Pancreas (tissue), 10 donors: ENCODE measurements around the gene INTS11. TPM values are rescaled to one million over a fixed set of nuclear protein-coding genes. Genes with fewer than 3 reads are reported as not detected.

ENCODE experiments used
- ATAC-seq, 4 donors: fragments of 200-7000 bp; cut with Tn5 transposase; one replicate each; pipeline versions ENCODE4 v1.8.0 to v1.9.1; 2020; ENCODE audit warnings: mild to moderate bottlenecking in 4 of 4, moderate library complexity in 4 of 4
- DNase-seq, 6 donors: peaks; one replicate each; pipeline ENCODE4 v3.0.0-alpha.2; 2020
- FAIRE-seq: peaks from 2 replicates; lab custom pipeline; 2012; peaks lifted over from hg19 to GRCh38; lab: Jason Lieb, UNC
- H3K27ac ChIP-seq, 4 donors: fragments of 200-600 bp; sonication (generic); 1 replicate in 3 of 4; 2 replicates in 1 of 4; pipeline versions ENCODE4 v1.5.0 to v1.8.0; 2020
- H3K27me3 ChIP-seq, 4 donors: fragments of 200-600 bp; one replicate each; pipeline ENCODE4 v1.8.0; 2021
- H3K36me3 ChIP-seq, 3 donors: fragments of 200-600 bp; sonication (generic) in 1 of 3; one replicate each; pipeline versions ENCODE4 v1.5.0 to v1.8.0; 2020 to 2021
- H3K4me1 ChIP-seq, 3 donors: fragments of 200-600 bp; one replicate each; pipeline ENCODE4 v1.8.0; 2021
- H3K4me3 ChIP-seq, 4 donors: fragments of 200-600 bp; sonication (generic) in 2 of 4; one replicate each; pipeline versions ENCODE4 v1.5.0 to v1.8.0; 2020 to 2021
- H3K9me3 ChIP-seq, 4 donors: fragments of 200-600 bp; one replicate each; pipeline ENCODE4 v1.8.0; 2021
- CTCF ChIP-seq, 4 donors: fragments of 200-600 bp; sonication (generic) in 3 of 4; IDR thresholded peaks; one replicate each; pipeline versions ENCODE4 v1.5.0 to v1.8.0; 2021; ENCODE audit warnings: antibody characterized with exemption in 4 of 4
- WGBS, 2 donors: extraction: QIAGEN DNeasy Blood & Tissue Kit; methylation state at CpG; one replicate each; pipeline ENCODE4 v1.1.7; 2013; 5-methylcytosine and 5-hydroxymethylcytosine counted together
- intact Hi-C, 3 donors: fragments of 100-400 bp; cut with DNase I; formaldehyde crosslinking; loops; one replicate each; pipeline versions ENCODE4 v1.11.1 to v1.14.2; 2022
- polyA plus RNA-seq, 2 donors: library from polyadenylated mRNA; stranded (reverse); fragments of 200-250 nt; gene quantifications; one replicate each; pipeline ENCODE4 v1.2.3, GENCODE V29; 2013
- total RNA-seq, 6 donors: library from RNA; stranded (reverse); fragmentation: NEBNext Ultra II Directional in 4 of 6; extraction: Animal tissue kit (Norgen Biotek cat#: 25700) in 4 of 6; gene quantifications; one replicate each; pipeline versions ENCODE4 v1.2.1 to v1.2.4, GENCODE V29; 2021 to 2023
- donor health status: healthy with polysubstance abuse.
- donor health status: DM: no; HTN: no; CAD: no; lungs with moderate emphysema.
- donor health status: DM: no; HTN: no; CAD: no.
- donor health status: control.
- donor health status: control.
- donor health status: Bipolar disorder and iron deficiency.
- donor health status: DM: yes; HTN: yes; CAD: no.
- donor health status: DM: no; HTN: no; CAD: no.
- donor health status: DM: no; HTN: no; CAD: no.
- donor health status: DM: yes; HTN: yes; CAD: no.

Gene INTS11
- total and polyA plus RNA-seq, 8 donors: 33.4 to 311 (median 58.9) TPM

DNA sequence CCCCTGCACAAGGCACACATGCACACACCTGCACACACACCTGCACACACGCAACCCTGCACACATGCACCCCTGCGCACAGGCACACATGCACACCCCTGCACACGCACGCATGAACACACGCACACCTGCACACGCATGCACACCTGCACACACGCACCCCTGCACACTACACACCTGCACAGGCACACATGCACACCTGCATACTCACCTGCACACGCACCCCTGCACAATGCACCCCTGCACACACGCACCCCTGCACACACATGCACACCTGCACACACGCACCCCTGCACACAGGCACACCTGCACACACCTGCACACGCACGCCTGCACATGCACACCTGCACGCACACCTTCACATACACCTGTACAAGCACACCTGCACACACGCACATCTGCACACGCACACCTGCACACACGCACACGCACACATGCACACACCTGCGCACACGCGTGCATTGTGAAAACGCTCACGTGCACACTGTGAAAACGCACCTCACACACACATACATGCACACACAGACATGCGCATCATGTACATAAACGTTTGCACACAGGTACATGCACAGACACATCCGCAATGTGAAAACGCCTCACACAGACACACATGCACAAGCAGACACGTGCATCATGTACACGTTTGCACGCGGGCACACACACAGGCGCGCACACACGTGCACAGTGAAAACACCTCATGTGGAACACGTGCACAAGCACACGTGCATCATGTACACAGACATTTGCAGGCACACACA lies 16.5 kb upstream of the INTS11 start:
- Histone ChIP-seq H3K27me3 (no peaks in the 10 kb centered on the region), H3K27ac (no peak overlapping the region), H3K4me3 (no peak overlapping the region), H3K4me1 (peaks cover under 1 to 8% (median 2%) of the 10 kb centered on the region in 3 donors), H3K9me3 (no peaks in the 10 kb centered on the region), H3K36me3 (peaks cover 0 to 22% (median 5%) of the 10 kb centered on the region in 3 donors)
- intact Hi-C loops: no loop called here
- FAIRE-seq (no peak), DNase-seq (no peak), ATAC-seq (no peak)
- WGBS, 2 donors: 90 to 92% methylated on average over 36 of the region's 36 CpGs
- no peak for TF ChIP-seq CTCF (IDR thresholded peaks at IDR 0.05)

GRCh38 chr1:1340185-1340584 lies 15.7 kb upstream of the INTS11 start:
- DNase-seq (no peak), FAIRE-seq (no peak), ATAC-seq (no peak)
- H3K27ac ChIP-seq: no peak overlapping the region
- no peaks in the 10 kb centered on the region for H3K27me3 ChIP-seq
- H3K4me3 ChIP-seq: no peak overlapping the region
- H3K4me1 ChIP-seq: peaks cover 0 to 1% (median 0%) of the 10 kb centered on the region in 3 donors
- no peak for TF ChIP-seq CTCF (IDR thresholded peaks at IDR 0.05)
- H3K9me3 ChIP-seq: no peaks in the 10 kb centered on the region
- intact Hi-C loops: no loop called here
- H3K36me3 ChIP-seq: peaks cover 0 to 22% (median 5%) of the 10 kb centered on the region in 3 donors
- WGBS, 2 donors: 91 to 93% methylated on average over 23 of the region's 23 CpGs

- TF ChIP-seq CTCF (IDR thresholded peaks at IDR 0.05): no peak
- DNase-seq: no peak
- FAIRE-seq: no peak
- no peak for ATAC-seq
- 96% methylated on average over 33 to 36 of the region's 36 CpGs for WGBS, 2 donors
- Histone ChIP-seq H3K4me3 (no peak overlapping the region), H3K9me3 (no peaks in the 10 kb centered on the region), H3K4me1 (no peaks in the 10 kb centered on the region), H3K36me3 (peaks cover 0 to 22% (median 5%) of the 10 kb centered on the region in 3 donors), H3K27me3 (no peaks in the 10 kb centered on the region), H3K27ac (no peak overlapping the region)
- intact Hi-C loops: no loop called here
Measured at GRCh38 chr1:1338278-1338677, 13.8 kb upstream of the INTS11 start.

DNA sequence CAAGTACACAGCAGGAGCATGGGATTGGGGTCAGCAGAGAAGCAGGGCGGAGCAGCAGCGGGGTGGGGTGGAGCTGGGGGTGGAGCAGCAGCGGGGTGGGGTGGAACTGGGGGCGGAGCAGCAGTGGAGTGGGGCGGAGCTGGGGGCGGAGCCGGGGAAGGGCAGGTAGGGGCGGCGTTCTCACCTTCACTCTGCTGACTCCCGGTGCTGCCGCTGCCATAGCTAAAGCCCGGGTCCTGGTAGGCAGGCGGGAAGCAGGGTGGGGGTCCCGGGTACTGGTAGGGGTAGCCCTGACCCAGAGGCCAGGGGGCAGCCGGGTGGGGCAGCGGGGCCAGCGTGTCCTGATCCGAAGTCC lies 13.3 kb upstream of the INTS11 start:
- H3K27ac ChIP-seq: no peak overlapping the region
- intact Hi-C loops: no loop called here
- no peak overlapping the region for H3K4me3 ChIP-seq
- H3K36me3 ChIP-seq: peaks cover 0 to 22% (median 5%) of the 10 kb centered on the region in 3 donors
- DNase-seq: no peak
- WGBS, 2 donors: 84 to 86% methylated on average over 14 to 18 of the region's 18 CpGs
- no peak for TF ChIP-seq CTCF (IDR thresholded peaks at IDR 0.05)
- no peaks in the 10 kb centered on the region for H3K9me3 ChIP-seq
- FAIRE-seq: no peak
- H3K4me1 ChIP-seq: no peaks in the 10 kb centered on the region
- no peaks in the 10 kb centered on the region for H3K27me3 ChIP-seq
- peak in 2 of 4 donors; percentile 47 to 51 for ATAC-seq
